ENCODE results near the gene GALNT17. TPM values are rescaled to one million over a fixed set of nuclear protein-coding genes. Genes with fewer than 3 reads are reported as not detected.
"Not testable (repeated sequence)": the region's sequence is repeated elsewhere in the genome, so short reads cannot be mapped to it uniquely, and the experiment has no call there.

GALNT17 gene
- total and polyA plus RNA-seq, 4 donors = 2.8 to 10.8 (median 7.4) TPM

DNA sequence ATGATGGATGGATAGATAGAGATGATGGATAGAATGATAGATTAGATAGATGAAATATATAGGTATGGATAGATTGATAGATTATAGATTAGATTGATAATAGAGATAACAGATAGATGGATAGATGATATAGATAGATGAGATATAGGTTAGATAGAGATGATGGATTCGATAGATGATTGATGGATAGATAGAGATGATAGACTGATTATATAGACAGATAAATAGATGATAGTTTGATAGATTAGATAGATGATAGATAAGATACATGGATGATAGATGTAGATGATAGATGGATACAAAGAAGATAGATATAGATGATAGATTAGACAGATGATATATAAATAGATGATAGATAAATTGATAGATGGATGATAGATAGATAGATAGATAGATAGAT lies 448.1 kb downstream of the GALNT17 start:
- DNase-seq = no peak
- WGBS, 2 donors = 81 to 91% methylated on average over 1 of the region's 1 CpG
- Histone ChIP-seq H3K9me3 (ENCODE audit: control insufficient read depth in 4 of 4, insufficient read depth in 3 of 4, low read length in 3 of 4) (peaks cover 0 to 2% (median 0%) of the 10 kb centered on the region in 4 donors), H3K9ac (ENCODE audit: insufficient read depth in 1 of 2, low read length in 2 of 2) (no peak overlapping the region), H3K4me1 (ENCODE audit: control insufficient read depth in 5 of 5, insufficient read depth in 5 of 5, low read length in 5 of 5) (no peaks in the 10 kb centered on the region), H3K27me3 (ENCODE audit: control insufficient read depth in 3 of 3, insufficient read depth in 3 of 3, low read length in 2 of 3) (no peaks in the 10 kb centered on the region), H3K4me3 (no peak overlapping the region), H3K27ac (ENCODE audit: low read depth in 1 of 2, low read length in 1 of 2) (no peak overlapping the region), H3K36me3 (ENCODE audit: control insufficient read depth in 4 of 4, insufficient read depth in 4 of 4, low read length in 4 of 4) (no peaks in the 10 kb centered on the region)
- TF ChIP-seq, protein P1, sequence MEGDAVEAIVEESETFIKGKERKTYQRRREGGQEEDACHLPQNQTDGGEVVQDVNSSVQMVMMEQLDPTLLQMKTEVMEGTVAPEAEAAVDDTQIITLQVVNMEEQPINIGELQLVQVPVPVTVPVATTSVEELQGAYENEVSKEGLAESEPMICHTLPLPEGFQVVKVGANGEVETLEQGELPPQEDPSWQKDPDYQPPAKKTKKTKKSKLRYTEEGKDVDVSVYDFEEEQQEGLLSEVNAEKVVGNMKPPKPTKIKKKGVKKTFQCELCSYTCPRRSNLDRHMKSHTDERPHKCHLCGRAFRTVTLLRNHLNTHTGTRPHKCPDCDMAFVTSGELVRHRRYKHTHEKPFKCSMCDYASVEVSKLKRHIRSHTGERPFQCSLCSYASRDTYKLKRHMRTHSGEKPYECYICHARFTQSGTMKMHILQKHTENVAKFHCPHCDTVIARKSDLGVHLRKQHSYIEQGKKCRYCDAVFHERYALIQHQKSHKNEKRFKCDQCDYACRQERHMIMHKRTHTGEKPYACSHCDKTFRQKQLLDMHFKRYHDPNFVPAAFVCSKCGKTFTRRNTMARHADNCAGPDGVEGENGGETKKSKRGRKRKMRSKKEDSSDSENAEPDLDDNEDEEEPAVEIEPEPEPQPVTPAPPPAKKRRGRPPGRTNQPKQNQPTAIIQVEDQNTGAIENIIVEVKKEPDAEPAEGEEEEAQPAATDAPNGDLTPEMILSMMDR (IDR thresholded peaks at IDR 0.05; ENCODE audit: control extremely low read depth, extremely low read depth) = no peak
- no peak for ATAC-seq (ENCODE audit: insufficient read depth, low FRiP score)

DNA sequence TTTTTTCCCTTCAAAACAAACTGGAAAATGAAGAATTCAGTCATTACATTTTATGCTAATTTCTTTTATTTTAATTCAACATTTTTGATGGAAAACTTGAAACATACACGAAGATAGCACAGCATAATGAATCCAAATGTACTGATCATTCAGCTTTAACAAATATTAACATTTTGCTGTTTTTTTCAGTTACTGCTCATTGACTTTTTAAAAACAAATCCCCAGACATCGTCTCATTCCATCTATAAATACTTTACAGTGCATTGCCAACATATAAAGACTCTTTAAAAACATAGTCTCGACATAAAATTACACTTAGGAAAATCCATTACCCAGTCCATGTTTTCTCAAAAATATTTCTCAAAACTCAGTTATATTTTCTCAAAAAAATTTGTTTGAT lies 452.3 kb downstream of the GALNT17 start:
- WGBS, 2 donors = 65 to 73% methylated on average over 3 of the region's 3 CpGs
- Histone ChIP-seq H3K9ac (ENCODE audit: insufficient read depth in 1 of 2, low read length in 2 of 2) (no peak overlapping the region), H3K9me3 (ENCODE audit: control insufficient read depth in 4 of 4, insufficient read depth in 3 of 4, low read length in 3 of 4) (peaks cover 0 to 6% (median 1%) of the 10 kb centered on the region in 4 donors), H3K36me3 (ENCODE audit: control insufficient read depth in 4 of 4, insufficient read depth in 4 of 4, low read length in 4 of 4) (no peaks in the 10 kb centered on the region), H3K27ac (ENCODE audit: low read depth in 1 of 2, low read length in 1 of 2) (no peak overlapping the region), H3K27me3 (ENCODE audit: control insufficient read depth in 3 of 3, insufficient read depth in 3 of 3, low read length in 2 of 3) (no peaks in the 10 kb centered on the region), H3K4me3 (no peak overlapping the region), H3K4me1 (ENCODE audit: control insufficient read depth in 5 of 5, insufficient read depth in 5 of 5, low read length in 5 of 5) (no peaks in the 10 kb centered on the region)
- DNase-seq (no peak), ATAC-seq (ENCODE audit: insufficient read depth, low FRiP score) (no peak)
- TF ChIP-seq, protein P1 (IDR thresholded peaks at IDR 0.05; ENCODE audit: control extremely low read depth, extremely low read depth) = no peak

DNA sequence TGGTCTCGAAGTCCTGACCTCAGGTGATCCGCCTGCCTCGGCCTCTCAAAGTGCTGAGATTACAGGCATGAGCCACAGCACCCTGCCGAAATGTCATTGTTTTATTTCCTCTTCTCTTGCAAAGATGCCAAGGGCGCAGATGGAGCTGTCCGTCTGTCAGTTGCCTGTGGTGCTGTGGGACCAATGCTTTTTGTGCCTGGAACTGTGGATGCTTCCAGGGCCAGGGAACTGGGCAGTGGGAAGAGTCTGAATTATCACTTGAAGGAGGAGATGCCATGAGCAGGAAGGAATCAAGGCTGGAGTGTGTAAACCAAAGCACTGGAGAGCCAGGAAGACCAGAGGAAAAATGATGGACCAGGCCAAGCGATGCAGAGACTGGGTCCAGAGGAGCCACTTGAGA lies 459.9 kb downstream of the GALNT17 start:
- peaks cover 0 to 6% (median 2%) of the 10 kb centered on the region in 4 donors for H3K9me3 ChIP-seq (ENCODE audit: control insufficient read depth in 4 of 4, insufficient read depth in 3 of 4, low read length in 3 of 4)
- H3K4me1 ChIP-seq (ENCODE audit: control insufficient read depth in 5 of 5, insufficient read depth in 5 of 5, low read length in 5 of 5) = no peaks in the 10 kb centered on the region
- DNase-seq (no peak), ATAC-seq (ENCODE audit: insufficient read depth, low FRiP score) (no peak)
- WGBS, 2 donors = 88 to 93% methylated on average over 7 of the region's 7 CpGs
- H3K36me3 ChIP-seq (ENCODE audit: control insufficient read depth in 4 of 4, insufficient read depth in 4 of 4, low read length in 4 of 4) = no peaks in the 10 kb centered on the region
- TF ChIP-seq, protein P1 (IDR thresholded peaks at IDR 0.05; ENCODE audit: control extremely low read depth, extremely low read depth) = no peak
- H3K4me3 ChIP-seq = no peak overlapping the region
- H3K27ac ChIP-seq (ENCODE audit: low read depth in 1 of 2, low read length in 1 of 2) = no peak overlapping the region
- H3K9ac ChIP-seq (ENCODE audit: insufficient read depth in 1 of 2, low read length in 2 of 2) = no peak overlapping the region
- no peaks in the 10 kb centered on the region for H3K27me3 ChIP-seq (ENCODE audit: control insufficient read depth in 3 of 3, insufficient read depth in 3 of 3, low read length in 2 of 3)

DNA sequence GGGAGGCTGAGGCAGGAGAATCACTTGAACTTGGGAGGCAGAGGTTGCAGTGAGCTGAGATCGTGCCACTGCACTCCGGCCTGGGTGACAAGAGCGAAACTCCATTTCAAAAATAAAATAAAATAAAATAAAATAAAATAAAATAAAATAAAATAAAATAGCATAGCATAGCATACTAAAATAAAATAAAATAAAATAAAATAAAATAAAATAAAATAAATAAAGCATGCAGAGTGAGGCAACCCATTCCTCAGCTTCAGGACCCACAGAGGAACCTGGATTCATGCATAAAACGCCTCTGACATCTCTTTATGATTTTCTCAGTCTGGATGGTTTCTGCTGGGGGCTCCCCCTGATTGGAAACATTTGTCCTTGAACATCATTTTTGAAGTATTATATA lies 460.4 kb downstream of the GALNT17 start:
- 86 to 91% methylated on average over 4 of the region's 4 CpGs for WGBS, 2 donors
- not testable (repeated sequence) for H3K9ac ChIP-seq (ENCODE audit: insufficient read depth in 1 of 2, low read length in 2 of 2); H3K4me3 ChIP-seq

More for the DNA sequence above, 460.4 kb downstream of the GALNT17 start:
- DNase-seq; H3K36me3 ChIP-seq (ENCODE audit: control insufficient read depth in 4 of 4, insufficient read depth in 4 of 4, low read length in 4 of 4); H3K27ac ChIP-seq (ENCODE audit: low read depth in 1 of 2, low read length in 1 of 2); H3K27me3 ChIP-seq (ENCODE audit: control insufficient read depth in 3 of 3, insufficient read depth in 3 of 3, low read length in 2 of 3); H3K4me1 ChIP-seq (ENCODE audit: control insufficient read depth in 5 of 5, insufficient read depth in 5 of 5, low read length in 5 of 5); ATAC-seq (ENCODE audit: insufficient read depth, low FRiP score); H3K9me3 ChIP-seq (ENCODE audit: control insufficient read depth in 4 of 4, insufficient read depth in 3 of 4, low read length in 3 of 4): not testable (repeated sequence)

Measured in lung (tissue), 12 donors.